Anterior cingulate cortex (tissue), 58 donors: ENCODE results near the gene PEMT.

Experiments used
- DNase-seq, 58 donors: peaks; one replicate each; lab custom pipeline; 2025; lab: John Stamatoyannopoulos, UW

PEMT gene

DNA sequence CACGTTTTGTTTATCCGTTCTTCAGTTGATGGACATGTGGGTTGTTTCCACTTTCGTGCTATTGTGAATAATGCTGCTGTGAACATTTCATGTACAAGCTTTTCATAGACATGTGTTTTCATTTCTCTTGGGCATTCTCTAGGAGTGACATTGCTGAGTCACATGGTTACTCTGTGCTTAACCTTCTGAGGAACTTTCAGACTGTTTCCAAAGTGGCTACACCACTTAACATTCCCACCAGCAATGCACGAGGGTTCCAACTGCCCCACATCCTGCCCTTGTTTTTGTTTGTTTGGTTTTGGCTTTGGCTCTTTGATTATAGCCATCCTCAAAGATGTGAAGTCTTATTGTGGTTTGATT is 14.2 kb upstream of the PEMT start:
- DNase-seq, result no peak

DNA sequence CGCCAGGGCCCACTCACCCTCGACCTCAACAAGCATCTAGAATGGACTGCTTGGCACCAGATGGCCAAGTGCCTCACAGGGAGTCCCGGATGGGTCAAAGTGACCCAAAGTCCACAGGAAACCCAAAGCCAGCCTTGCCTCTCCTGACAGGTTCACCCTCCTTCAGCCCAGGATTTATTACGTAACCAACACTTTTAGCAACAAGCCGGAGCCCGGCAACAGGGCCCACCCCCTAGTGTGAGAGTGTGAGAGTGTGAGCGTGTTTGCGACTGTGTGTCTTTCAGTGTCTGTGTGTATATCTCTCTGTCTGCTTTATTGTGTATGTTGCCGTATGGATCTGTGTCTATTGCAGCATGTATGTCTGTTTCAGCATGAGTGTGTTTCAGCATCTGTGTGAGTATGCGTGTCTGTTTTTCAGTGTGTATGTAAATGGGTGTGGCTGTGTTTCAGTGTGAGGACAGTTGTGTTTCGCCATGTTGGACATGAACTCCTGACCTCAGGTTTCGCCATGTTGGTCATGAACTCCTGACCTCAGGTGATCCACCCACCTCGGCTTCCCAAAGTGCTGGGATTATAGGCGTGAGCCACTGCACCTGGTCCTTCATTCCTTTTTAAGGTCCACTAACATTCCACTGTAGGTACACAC is 13.7 kb upstream of the PEMT start:
- no peak for DNase-seq

DNA sequence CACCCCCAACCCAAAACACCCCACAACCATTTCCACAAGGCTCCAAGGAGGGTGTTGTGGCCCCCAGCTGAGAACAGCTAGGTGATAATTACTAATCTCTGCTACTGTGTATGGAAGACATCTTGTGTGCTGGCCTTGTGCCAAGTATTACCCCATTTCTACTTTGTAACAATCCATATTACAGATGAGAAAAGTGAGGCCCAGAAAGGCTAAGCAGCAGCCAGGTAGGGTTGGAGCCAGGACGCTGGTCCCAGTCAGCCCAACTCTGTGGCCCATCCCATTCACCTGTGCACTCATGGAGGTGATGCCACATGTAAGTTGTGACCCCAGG is 12.4 kb upstream of the PEMT start:
- no peak for DNase-seq

DNA sequence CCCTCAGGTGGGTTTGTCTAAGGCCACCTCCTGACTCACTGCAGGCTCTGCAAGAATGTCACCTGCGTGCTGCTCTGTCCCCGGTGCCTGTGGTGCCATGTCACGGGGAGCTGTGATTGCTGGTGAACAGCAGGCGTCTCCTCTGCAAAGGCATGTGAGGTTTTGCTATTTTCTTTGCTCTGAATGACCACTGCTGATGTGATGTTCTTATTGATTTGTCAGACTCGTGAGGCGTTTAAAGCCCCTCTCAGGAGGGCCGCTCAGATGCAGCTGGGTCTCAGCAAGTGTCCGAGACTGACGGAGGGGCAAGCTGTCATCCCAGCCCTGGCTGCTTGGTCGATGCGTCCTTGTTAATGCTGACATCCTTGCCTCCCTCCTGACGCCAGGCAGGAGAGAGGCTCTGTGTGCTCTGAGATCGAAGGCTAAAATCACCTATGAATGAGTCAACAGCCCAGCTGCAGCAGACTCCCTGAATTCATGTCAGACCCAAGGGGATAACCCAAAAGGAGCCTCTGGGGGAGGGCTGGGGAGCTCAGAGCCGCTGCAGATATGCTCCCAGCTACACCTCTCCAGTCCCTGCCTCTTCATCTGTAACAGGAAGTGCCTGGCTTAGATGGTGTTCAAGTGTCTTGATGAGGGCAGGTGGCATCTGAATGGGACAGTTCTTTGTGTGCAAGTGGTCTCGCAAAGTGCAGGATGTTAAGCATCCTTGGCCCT is 11.8 kb upstream of the PEMT start:
- no peak for DNase-seq

DNA sequence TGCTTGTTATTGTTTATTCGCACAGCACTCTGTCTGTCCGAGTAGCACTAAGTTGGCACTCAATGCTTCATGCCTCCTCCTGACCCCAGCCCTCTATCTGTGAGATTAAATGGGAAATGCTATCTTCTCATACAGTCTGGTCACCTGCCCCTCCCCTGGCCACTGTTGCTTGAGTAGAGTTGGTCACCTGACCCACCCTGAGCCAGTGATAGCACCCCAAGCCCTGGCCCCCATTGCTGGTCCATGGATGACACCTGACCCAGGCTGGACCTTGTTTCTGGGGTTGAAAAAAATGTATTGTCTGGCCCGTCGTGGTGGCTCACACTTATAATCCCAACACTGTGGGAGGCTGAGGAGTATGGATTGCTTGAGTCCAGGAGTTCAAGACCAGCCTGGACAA is 8.5 kb upstream of the PEMT start:
- no peak for DNase-seq

DNA sequence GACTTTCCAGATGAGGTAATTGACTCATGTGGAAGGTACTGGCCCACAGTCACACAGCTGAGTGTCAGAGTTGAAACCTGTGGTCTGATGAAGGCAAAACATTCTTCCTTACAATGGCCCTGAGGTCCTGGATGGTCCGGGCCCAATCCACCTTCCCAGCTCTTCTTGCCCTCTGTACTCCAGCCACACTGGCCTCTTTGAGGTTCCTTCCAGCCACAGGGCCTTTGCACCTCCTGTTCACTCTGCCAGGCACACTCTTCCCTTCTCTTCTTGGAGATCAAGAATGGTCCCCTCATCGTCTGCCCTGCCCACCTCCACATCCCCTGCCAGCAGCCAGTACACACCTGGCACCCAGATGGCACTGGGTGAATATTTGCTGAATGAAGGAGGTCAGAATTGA is 6.5 kb upstream of the PEMT start:
- DNase-seq, result no peak

DNA sequence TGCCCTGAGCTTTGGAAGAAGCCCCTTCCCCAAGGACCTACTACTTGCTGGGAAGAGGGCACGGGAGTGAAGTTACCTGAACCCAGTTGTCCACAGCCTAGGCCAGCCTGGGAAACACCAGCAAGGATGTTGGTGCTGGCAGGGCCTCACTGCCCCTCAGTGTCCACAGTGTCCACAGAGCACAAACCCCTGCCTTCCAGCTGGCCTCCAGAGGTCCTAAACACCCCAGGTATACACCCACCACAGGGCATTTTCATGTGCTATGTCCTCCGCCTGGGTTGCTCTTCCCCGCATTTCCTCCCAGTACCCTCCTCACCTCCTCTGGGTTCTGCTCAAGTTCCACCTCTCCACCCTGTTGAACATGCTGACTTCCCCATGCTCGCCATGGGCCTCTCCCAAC is 4.2 kb upstream of the PEMT start:
- no peak for DNase-seq

DNA sequence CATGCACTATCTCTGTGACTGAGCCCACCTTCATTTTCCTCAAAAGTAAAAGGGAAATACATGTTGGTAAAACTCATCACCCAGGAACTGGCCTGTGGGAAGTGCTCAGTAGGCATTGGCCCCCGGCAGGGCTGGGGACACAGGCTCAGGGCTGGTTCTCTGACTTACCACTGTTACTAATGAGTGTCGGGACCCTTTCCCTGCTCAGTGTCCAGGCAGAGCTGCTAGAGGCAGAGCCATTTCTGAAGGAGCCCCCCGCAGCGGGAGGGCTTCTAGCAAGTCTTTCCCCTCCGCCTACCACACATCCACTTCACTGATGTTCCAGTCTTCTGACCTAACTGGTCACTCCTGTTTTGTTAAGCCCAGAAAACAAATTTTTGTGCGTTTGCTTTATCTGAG is 1.7 kb upstream of the PEMT start:
- no peak for DNase-seq

DNA sequence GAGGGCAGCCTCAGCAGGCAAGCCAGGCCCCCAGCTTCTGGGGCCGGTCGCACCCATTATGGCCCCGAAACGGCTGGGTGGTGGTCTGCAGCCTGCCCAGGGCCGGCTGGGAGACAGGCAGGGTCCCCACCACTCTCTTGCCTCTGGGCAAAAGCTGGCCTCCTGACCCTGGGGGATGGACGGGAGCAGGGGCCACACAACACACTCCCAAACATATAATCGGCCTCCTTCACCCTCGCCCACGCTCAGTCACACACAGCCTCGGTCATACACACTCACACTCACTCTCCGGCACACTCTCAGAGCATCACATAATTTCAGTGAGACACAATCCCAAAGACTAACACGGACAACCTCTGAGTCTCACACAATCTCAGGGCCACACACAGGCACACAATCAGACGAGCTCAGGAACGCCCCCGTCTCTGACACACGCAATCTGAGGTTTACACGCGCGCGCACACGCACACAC is 589 bp downstream of the PEMT start:
- DNase-seq, result peak in 2 of 58 donors; percentile 44 to 69

DNA sequence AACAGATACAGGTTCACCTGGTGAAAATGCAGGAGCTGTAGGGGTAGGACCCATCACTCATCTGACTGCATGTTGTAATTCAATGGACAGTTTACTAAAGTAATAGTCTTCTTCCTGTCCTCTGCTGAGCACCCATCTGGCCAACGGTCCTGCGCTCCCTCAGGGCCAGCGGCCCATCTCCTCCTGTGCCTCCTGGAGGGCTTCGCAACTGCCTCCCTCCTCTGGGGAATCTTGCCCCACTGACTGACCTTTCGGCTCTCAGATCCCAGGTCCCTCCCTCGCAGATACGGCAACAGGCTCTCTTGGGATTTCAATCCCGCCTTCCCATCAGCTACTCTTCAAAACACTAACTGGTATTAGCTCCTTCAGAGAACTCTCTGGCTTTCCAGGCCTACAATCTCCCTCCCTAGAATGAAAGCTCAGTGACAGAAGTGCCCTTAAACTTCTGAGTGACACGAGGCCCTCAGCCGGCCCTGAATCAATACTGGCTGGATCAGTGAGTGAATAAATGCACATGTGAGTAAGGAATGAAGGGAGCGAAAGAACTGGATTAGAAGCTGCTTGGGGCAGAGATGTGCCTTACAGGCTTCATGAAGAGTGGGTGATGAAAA is 1.3 kb downstream of the PEMT start:
- DNase-seq, result no peak

DNA sequence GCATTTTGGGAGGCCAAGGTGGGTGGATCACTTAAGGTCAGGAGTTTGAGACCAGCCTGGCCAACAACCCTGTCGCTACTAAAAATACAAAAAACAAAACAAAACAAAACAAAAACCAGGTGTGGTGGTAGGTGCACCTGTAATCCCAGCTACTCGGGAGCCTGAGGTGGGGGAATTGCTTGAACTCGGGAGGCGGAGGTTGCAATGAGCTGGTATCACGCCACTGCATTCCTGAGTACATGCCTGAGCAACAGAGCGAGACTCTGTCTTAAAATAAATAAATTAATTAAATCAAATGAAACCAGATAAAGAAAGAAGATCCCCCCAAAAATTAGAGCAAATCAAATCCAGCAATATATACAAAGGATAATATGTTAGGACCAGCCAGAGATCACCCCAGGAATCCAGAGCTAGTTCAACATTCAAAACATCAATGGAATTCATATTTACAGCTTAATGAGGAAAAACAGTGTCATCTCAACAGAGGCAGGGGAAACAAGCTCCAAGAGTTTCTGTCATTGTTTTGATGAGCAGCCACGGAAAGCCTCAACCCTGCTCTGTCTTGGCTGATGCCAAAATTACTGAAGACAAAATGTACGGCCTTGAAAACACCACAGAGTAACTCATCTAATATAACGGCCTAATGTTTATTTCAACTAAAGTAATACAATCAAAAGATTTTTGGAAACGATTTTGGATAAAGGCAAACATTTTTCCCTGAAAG is 3.7 kb downstream of the PEMT start:
- DNase-seq, result no peak

DNA sequence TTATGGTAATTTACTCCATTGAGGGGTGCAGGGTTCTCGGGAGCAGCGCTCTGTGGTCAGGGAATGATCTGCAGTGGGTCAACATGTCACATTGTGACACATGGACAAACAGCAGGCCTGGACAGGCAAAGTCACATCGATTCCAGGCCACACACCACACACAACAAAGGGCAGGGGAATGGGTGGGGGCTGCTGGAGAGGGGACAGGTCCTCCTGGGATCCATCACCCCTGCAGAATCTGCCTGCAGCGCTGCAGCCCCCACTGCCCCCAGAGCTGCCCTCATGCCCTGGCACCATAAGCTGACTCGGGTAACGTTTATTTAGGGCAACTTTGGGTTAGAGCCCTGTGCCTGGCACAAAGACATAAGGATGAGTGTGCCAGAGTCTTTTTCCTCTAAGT is 9.1 kb downstream of the PEMT start:
- no peak for DNase-seq

DNA sequence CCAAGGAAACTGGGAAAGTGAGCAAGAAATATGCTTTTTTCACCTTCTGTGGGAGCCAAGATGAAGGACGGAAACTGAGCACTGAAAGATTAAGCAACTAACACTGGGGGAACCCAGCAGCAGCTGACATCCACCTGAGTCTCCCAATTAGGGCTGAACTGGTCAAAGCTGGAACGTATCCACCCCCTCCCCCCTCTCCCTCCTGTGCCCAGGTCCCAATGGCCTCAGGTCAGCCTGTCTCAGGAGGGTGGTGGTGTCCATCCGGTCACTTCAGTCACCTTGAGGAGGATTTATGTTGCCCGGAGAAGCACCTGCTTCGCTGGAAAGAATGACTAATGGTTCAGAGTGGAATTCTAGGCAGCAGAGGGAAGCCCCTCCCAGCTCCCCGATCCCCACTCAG is 10.0 kb downstream of the PEMT start:
- DNase-seq, result no peak

DNA sequence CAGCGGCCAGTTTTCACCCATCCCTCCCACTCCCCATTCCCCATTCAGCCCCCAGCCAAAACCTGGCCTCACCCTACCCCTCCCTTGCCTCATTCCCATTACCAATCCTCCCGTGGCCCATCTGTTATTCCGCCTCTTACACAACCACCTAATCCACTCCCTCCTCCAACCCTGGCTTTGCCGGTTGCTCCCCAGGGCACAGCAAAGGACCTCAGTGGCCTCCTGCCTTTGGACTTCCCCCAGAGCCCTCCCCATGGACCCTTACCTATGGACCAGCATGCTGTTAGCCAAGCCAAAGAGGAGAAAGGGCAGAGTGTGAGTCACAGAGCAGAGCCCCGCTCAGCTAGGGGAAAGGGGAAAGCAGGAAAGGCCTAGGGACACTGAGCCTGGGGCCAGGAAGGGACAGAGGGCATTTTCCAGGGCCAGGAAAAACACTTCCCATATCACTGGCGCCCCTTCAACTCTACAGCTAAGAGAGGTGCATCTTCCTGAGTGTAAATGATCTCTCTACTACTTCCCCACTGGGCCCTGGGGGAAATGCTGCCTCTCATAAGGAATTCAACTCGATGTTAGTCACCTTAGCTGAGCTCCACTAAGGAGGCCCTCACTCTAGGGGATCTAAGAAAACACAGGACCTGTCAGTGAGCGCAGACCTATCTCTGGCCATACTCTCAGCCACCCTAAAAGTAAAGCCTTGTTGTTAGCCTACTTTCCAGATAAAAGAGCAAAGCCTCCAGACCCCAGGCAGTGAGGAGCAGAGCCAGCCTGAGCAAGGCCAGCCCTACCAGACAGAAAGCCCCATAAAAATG is 10.6 kb downstream of the PEMT start:
- no peak for DNase-seq

DNA sequence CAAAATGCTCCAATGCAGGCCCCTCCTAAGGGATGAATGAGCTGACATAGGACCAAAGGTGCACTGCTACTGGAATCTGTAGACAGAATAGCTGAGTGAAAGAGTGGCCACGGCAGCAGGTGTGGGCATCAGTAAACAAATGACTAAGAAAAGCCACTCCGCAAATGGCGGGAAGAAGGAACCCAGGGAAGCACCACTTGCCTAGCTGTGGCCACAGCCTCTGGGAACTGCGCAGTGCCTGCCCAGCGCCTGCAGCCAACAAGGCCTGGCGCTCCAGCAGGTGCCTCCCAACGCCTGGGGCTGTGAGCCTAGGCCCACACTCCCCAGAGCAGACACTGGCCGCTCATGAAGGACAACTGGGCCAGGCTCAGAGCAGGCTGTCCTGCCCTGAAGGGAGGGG is 11.8 kb downstream of the PEMT start:
- no peak for DNase-seq

DNA sequence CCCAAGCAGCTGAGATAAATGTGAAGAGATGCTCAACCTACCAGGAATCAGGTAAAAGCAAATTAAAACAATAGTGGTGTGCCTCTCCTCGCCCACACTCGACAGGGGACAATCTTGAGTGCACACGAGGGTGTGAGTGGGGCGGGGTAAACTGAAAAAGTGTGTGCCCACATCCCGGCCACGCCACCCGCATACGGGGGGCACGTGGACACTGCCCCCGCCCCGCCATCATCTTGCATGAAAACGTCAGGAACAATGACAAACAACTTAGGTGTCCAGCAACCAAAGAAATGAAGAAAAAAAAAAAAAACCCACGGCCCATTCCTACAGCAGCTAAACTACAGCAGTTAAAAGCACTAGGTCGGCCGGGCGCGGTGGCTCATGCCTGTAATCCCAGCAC is 14.1 kb downstream of the PEMT start:
- DNase-seq, result no peak

DNA sequence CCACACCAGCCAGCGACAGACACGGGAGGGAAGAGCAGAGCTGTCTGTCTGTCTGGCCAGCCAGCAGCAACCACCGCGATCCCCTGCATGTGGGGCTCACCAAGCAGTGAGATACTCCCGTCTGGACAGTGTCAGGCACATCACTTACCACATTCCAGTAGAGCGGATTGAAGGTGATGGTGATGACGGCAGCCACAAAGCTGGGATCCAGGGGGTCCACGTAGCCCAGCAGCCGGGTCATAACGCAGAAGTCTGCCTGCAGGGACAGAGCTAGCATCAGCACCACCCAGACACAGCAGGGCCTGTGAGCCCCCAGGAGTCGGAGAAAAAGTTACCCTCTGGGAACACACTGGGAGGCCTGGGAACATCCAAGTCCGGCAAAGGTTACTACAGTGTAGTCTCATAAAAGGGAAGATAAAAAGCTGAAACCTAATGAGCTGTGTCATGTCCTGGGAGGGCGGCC is 14.7 kb downstream of the PEMT start:
- DNase-seq, result no peak

DNA sequence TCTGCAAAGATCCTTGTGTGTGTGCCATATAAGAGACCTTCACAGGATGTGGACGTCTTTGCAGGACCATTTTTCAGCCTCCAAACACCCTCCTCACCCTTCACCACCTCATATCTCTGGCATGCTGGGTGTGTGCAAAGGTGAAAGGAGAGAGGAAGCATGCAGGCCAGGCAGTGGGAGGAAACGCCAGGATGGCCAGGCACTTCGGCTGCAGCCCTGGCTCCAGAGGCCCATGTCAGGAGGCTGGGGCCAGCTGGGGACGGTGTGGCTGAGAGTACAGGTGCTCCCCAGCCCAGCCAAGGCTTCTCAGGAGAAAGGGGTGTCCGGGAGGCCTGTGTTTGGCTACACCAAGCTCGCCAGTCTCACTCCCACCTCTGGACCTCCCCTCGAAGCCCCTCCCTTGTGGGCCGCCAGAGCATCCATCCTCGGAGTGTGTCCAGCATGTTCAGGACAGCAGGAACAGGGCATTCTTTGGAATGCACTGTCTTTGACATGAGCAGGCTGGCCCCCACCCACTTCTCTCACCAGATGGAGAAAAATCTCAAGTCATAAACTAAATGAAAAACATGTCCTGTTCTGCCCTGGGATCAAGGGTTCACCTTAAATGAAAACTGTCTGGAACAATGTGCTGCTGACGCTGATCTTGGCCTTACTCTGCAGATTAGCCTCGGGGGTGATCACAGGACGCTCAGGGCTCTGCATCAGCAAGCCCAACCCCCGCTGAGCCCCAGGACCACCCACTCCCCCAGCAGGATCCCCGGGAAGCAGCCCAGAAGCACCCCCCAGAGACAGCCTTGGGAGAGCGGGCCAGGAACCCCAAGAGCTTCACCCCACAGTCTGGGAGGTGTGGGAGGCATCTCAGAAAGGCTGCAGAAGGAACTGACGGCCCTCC is 15.9 kb downstream of the PEMT start:
- DNase-seq, result no peak

DNA sequence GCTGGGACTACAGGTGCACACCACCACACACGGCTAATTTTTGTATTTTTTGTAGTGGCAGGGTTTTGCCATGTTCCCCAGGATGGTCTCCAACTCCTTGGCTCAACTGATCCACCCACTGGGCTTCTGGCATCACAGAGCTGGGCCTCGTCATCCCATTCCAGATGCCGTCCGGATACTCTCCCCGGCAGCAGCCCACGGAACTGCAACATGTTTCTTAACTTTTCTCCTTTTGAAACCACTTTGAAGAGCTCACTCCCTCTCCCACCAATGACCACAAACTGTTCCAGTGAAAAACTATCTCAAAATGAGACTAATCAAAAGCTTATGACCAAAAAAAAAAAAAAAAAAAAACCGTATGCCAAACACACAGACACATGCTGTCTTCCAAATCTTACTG is 17.6 kb downstream of the PEMT start:
- DNase-seq, result peak in 12 of 58 donors; percentile 9 to 40 (median 20)
